HEK293 (cell line): ENCODE measurements around the gene CRTC2.

Experiments used
- CTCF ChIP-seq: fragments of 450-650 bp; formaldehyde crosslinking; IDR thresholded peaks from 2 replicates; pipeline ENCODE4 v1.5.1; 2016; ENCODE audit warnings: missing biosample characterization, missing genetic modification characterization
- ELK4 ChIP-seq: IDR thresholded peaks from 2 replicates; pipeline ENCODE4 v1.6.1; 2011; ENCODE audit warnings: mild to moderate bottlenecking, low read depth, low read length, borderline replicate concordance
- GLI4 ChIP-seq: fragments of 450-650 bp; formaldehyde crosslinking; IDR thresholded peaks from 2 replicates; pipeline ENCODE4 v1.5.1; 2016; ENCODE audit warnings: missing biosample characterization, missing genetic modification characterization
- KLF10 ChIP-seq: fragments of 450-650 bp; IDR thresholded peaks from 2 replicates; pipeline ENCODE4 v1.5.1; 2018; ENCODE audit warnings: missing biosample characterization, mild to moderate bottlenecking, missing genetic modification characterization
- MEIS1 ChIP-seq: sonication (generic); formaldehyde crosslinking; IDR thresholded peaks from 2 replicates; pipeline ENCODE4 v1.8.1; 2022; ENCODE audit warnings: missing genetic modification reagents, mild to moderate bottlenecking, borderline replicate concordance
- OSR2 ChIP-seq: fragments of 450-650 bp; formaldehyde crosslinking; IDR thresholded peaks from 2 replicates; pipeline ENCODE4 v1.5.1; 2016; ENCODE audit warnings: missing biosample characterization, missing genetic modification characterization
- OVOL3 ChIP-seq: fragments of 450-650 bp; formaldehyde crosslinking; IDR thresholded peaks from 2 replicates; pipeline ENCODE4 v1.5.1; 2016; ENCODE audit warnings: missing biosample characterization, missing genetic modification characterization
- PATZ1 ChIP-seq: fragments of 450-650 bp; formaldehyde crosslinking; IDR thresholded peaks from 2 replicates; pipeline ENCODE4 v1.5.1; 2016; ENCODE audit warnings: missing biosample characterization, missing genetic modification characterization
- REPIN1 ChIP-seq: fragments of 450-650 bp; formaldehyde crosslinking; IDR thresholded peaks from 2 replicates; pipeline ENCODE4 v1.5.1; 2017; ENCODE audit warnings: missing biosample characterization, missing genetic modification characterization, low read depth
- WT1 ChIP-seq: fragments of 450-650 bp; formaldehyde crosslinking; IDR thresholded peaks from 2 replicates; pipeline ENCODE4 v1.5.1; 2016; ENCODE audit warnings: missing biosample characterization, missing genetic modification characterization
- ZFHX2 ChIP-seq: fragments of 450-650 bp; formaldehyde crosslinking; conservative IDR thresholded peaks from 2 replicates; pipeline ENCODE4 v1.5.1; 2016; ENCODE audit warnings: missing biosample characterization, missing genetic modification characterization
- ZNF10 ChIP-seq: fragments of 450-650 bp; formaldehyde crosslinking; IDR thresholded peaks from 2 replicates; pipeline ENCODE4 v1.5.1; 2017; ENCODE audit warnings: missing biosample characterization, missing genetic modification characterization
- ZNF155 ChIP-seq: fragments of 450-650 bp; formaldehyde crosslinking; IDR thresholded peaks from 2 replicates; pipeline ENCODE4 v1.5.1; 2016; ENCODE audit warnings: missing biosample characterization, missing genetic modification characterization
- ZNF175 ChIP-seq: fragments of 450-650 bp; formaldehyde crosslinking; IDR thresholded peaks from 2 replicates; pipeline ENCODE4 v1.5.1; 2016; ENCODE audit warnings: missing biosample characterization, missing genetic modification characterization
- ZNF211 ChIP-seq: fragments of 450-650 bp; formaldehyde crosslinking; IDR thresholded peaks from 2 replicates; pipeline ENCODE4 v1.5.1; 2016; ENCODE audit warnings: low read depth, missing biosample characterization, missing genetic modification characterization
- ZNF302 ChIP-seq: fragments of 450-650 bp; formaldehyde crosslinking; IDR thresholded peaks from 2 replicates; pipeline ENCODE4 v1.5.1; 2016; ENCODE audit warnings: missing biosample characterization, missing genetic modification characterization, low read depth
- ZNF510 ChIP-seq: fragments of 450-650 bp; formaldehyde crosslinking; IDR thresholded peaks from 2 replicates; pipeline ENCODE4 v1.5.1; 2018; ENCODE audit warnings: mild to moderate bottlenecking, missing genetic modification characterization, missing biosample characterization; ENCODE audit not compliant: insufficient replicate concordance
- ZNF518A ChIP-seq: fragments of 450-650 bp; formaldehyde crosslinking; conservative IDR thresholded peaks from 2 replicates; pipeline ENCODE4 v1.5.1; 2016; ENCODE audit warnings: low read depth, missing biosample characterization, missing genetic modification characterization
- ZNF549 ChIP-seq: fragments of 450-650 bp; IDR thresholded peaks from 2 replicates; pipeline ENCODE4 v1.5.1; 2018; ENCODE audit warnings: missing biosample characterization, missing genetic modification characterization, mild to moderate bottlenecking, inconsistent platforms, moderate library complexity
- ZNF561 ChIP-seq: fragments of 450-650 bp; IDR thresholded peaks from 2 replicates; pipeline ENCODE4 v1.5.1; 2018; ENCODE audit warnings: missing biosample characterization, missing genetic modification characterization, borderline replicate concordance
- ZNF623 ChIP-seq: fragments of 450-650 bp; formaldehyde crosslinking; IDR thresholded peaks from 2 replicates; pipeline ENCODE4 v1.5.1; 2016; ENCODE audit warnings: missing biosample characterization, missing genetic modification characterization
- ZNF626 ChIP-seq: fragments of 450-650 bp; sonication (Bioruptor Pico); formaldehyde crosslinking; IDR thresholded peaks from 2 replicates; pipeline ENCODE4 v1.5.1; 2018; ENCODE audit warnings: missing biosample characterization, missing genetic modification characterization, inconsistent platforms
- ZNF629 ChIP-seq: fragments of 450-650 bp; formaldehyde crosslinking; IDR thresholded peaks from 2 replicates; pipeline ENCODE4 v1.5.1; 2017; ENCODE audit warnings: missing biosample characterization, missing genetic modification characterization
- ZNF660 ChIP-seq: fragments of 450-650 bp; IDR thresholded peaks from 2 replicates; pipeline ENCODE4 v1.5.1; 2018; ENCODE audit warnings: missing biosample characterization, mild to moderate bottlenecking, missing genetic modification characterization
- ZNF768 ChIP-seq: fragments of 450-650 bp; formaldehyde crosslinking; IDR thresholded peaks from 2 replicates; pipeline ENCODE4 v1.5.1; 2018; ENCODE audit warnings: missing biosample characterization, mild to moderate bottlenecking, missing genetic modification characterization
- ZNF776 ChIP-seq: fragments of 450-650 bp; formaldehyde crosslinking; IDR thresholded peaks from 2 replicates; pipeline ENCODE4 v1.5.0; 2017; ENCODE audit warnings: missing biosample characterization, missing genetic modification characterization, borderline replicate concordance
- ZNF777 ChIP-seq: fragments of 450-650 bp; formaldehyde crosslinking; IDR thresholded peaks from 2 replicates; pipeline ENCODE4 v1.5.1; 2017; ENCODE audit warnings: missing biosample characterization, missing genetic modification characterization, borderline replicate concordance
- ZNF791 ChIP-seq: fragments of 450-650 bp; formaldehyde crosslinking; IDR thresholded peaks from 2 replicates; pipeline ENCODE4 v1.5.1; 2016; ENCODE audit warnings: missing biosample characterization, missing genetic modification characterization
- ZNF792 ChIP-seq: fragments of 450-650 bp; formaldehyde crosslinking; IDR thresholded peaks from 2 replicates; pipeline ENCODE4 v1.5.1; 2016; ENCODE audit warnings: missing biosample characterization, missing genetic modification characterization
- ZNF837 ChIP-seq: fragments of 450-650 bp; formaldehyde crosslinking; IDR thresholded peaks from 2 replicates; pipeline ENCODE4 v1.5.1; 2016; ENCODE audit warnings: missing biosample characterization, missing genetic modification characterization

The CRTC2 gene

GRCh38 chr1:153922972-153923925 is 35.2 kb downstream of the CRTC2 start, which contains the start of gene GATAD2B (continued):
- no peak for TF ChIP-seq REPIN1 (tag by site-specific recombination)
- no peak for TF ChIP-seq CTCF (tag by site-specific recombination)
- TF ChIP-seq ZNF155 (tag by site-specific recombination): no peak
- TF ChIP-seq ZNF510 (tag by site-specific recombination): no peak
- TF ChIP-seq OSR2 (tag by site-specific recombination): no peak
- 0 out of 2 replicates have a peak, but pooled peaks have one; percentile 34 for TF ChIP-seq ZNF792 (tag by site-specific recombination)
- TF ChIP-seq PATZ1 (tag by site-specific recombination): peak; percentile 93
- no peak for TF ChIP-seq ZNF549
- TF ChIP-seq MEIS1 (CRISPR knock-in tag): no peak
- no peak for TF ChIP-seq ZNF776 (tag by site-specific recombination)
- peak; percentile 74 for TF ChIP-seq ZNF660 (tag by site-specific recombination)
- TF ChIP-seq OVOL3 (tag by site-specific recombination): no peak; the same call in 1 of the 2 replicates
- 0 out of 2 replicates have a peak, but pooled peaks have one; percentile 32 for TF ChIP-seq ZNF623 (tag by site-specific recombination)
- no peak for TF ChIP-seq ZNF175 (tag by site-specific recombination)
- no peak for TF ChIP-seq ZNF10
- no peak for TF ChIP-seq GLI4 (tag by site-specific recombination)
- peak; percentile 27; the same call in 1 of the 2 replicates for TF ChIP-seq ZNF777 (tag by site-specific recombination)
- no peak for TF ChIP-seq ELK4
- peak; percentile 88; the same call in 1 of the 2 replicates for TF ChIP-seq ZNF561
- TF ChIP-seq ZNF302: no peak
- TF ChIP-seq ZNF768 (tag by site-specific recombination): no peak
- TF ChIP-seq ZNF626 (tag by site-specific recombination): no peak
- peak; percentile 48; the same call in 1 of the 2 replicates for TF ChIP-seq WT1 (tag by site-specific recombination)
- TF ChIP-seq ZNF211 (tag by site-specific recombination): no peak
- TF ChIP-seq ZFHX2 (tag by site-specific recombination): no peak
- no peak for TF ChIP-seq ZNF837 (tag by site-specific recombination)
- TF ChIP-seq ZNF518A: peak; percentile 30; the same call in 1 of the 2 replicates
- no peak for TF ChIP-seq ZNF791 (tag by site-specific recombination)
- TF ChIP-seq ZNF629: peak; percentile 58
- TF ChIP-seq KLF10: peak; percentile 78
